Amygdala (tissue), 56 donors: Measurements from ENCODE around the gene BMP6.
A peak's percentile ranks its signal among the peaks of the same experiment; 100 is the strongest.

ENCODE experiments used
- DNase-seq, 56 donors: peaks; one replicate each; lab custom pipeline; 2025; lab: John Stamatoyannopoulos, UW

Gene BMP6

DNA sequence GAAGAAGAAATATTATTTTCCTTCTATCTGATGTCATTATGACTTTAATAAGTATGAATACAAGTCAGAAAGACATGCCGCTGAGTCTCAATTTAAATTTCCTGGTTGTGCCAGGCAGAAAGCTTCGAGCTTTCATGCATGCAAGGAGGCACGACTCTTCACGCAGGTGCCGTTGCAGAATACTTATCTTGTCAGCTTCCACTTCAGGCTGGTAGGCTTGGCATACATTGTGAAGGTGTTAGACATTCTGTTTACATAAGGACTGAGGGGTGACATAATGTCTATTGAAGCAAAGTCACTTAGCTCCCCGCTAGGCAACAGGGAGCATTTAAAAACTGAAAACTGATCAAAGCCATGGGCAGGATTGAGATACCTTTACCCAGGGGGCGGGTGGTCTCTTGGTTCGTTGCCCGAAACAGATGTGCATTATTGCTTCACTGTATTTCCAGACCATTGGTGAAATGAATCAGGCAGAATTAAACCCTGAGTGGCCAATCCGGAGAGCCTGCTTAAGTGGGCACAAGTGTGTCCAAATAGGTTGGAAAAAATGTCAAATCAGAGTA lies 16.4 kb downstream of the BMP6 start:
- DNase-seq: no peak

- DNase-seq: no peak
Measured at GRCh38 chr6:7745942-7746341, 20.0 kb downstream of the BMP6 start.

DNA sequence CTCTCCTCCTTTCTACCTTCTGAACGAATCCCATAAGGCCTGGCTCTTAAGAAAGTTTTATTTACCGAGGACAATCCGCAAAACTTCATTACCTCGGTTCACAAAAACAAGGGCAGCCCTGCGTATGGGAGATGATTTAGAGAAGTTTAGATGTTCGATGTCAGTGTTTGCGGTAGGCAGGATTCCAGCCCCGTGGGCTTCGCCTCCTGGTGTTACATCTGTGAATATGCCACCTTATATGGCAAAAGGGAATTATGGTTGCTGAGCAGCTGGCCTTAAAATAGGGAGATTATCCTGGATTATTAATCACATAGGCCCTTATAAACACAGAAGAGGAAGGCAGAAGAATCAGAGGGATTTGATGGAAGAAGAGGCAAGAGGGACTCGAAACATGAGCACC lies 21.1 kb downstream of the BMP6 start:
- DNase-seq: no peak

GRCh38 chr6:7747433-7747832 lies 21.5 kb downstream of the BMP6 start:
- DNase-seq: no peak

GRCh38 chr6:7747901-7748504 lies 22.1 kb downstream of the BMP6 start:
- no peak for DNase-seq

DNA sequence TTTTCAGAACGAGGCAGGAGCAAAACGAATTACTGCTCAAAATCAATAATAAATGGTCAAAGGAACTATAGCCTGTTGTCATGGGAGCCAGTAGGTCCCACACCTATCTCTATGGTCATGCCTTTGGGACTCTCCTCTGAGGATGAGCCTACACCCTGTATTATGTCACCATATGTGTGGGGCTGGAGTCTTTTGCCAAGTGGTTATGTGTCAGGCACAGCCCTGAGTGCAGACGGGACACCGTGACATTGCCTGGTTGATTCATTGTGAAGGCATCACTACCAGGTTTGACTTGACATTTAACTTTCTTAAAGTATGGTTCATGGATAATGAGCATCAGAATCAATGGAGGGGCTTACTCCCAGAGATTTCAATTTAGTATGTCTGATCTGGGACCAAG lies 23.6 kb downstream of the BMP6 start:
- no peak for DNase-seq

DNA sequence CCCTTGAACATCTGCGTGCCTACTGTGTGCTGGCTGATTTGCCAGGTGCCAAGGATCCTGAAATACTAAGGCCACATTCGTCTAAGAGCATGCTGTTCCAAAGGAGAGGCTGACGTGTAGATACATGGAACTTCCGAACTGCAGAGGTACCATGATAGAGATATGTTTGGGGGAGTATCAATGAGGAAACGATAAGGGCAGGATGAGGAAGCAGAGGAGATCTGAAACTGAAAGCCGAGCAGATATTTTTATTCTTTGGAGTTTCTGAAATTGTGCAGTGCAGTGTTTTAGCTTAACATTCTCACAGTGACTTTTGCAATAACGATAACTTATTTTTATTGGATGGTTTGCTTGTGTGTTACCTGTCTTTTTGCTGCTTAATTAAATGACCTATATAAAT lies 24.3 kb downstream of the BMP6 start:
- no peak for DNase-seq

GRCh38 chr6:7758456-7758855 lies 32.6 kb downstream of the BMP6 start:
- no peak for DNase-seq

- no peak for DNase-seq
Measured at GRCh38 chr6:7759320-7759719, 33.4 kb downstream of the BMP6 start.

- DNase-seq: no peak
Measured at GRCh38 chr6:7761051-7761450, 35.2 kb downstream of the BMP6 start.

GRCh38 chr6:7762760-7763159 lies 36.9 kb downstream of the BMP6 start:
- DNase-seq: no peak

DNA sequence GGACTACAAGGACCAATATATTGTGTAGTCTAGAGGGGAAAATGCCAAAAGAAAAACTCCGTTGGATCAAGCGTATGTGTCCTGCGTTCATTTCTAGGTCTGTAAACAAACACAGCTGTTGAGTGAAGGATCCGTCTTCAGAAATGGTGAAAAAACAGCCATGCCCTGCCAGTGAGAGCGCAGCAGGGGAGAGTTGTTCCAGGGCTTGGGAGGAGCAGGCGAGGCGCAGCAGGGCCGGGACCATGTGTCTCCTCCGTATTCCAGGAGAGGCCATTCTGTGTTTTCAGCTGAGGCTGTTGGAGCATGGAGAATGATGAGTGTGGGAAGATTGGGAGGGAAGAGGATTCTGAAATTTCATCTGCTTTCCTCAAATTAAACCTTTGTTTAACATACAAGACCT lies 38.0 kb downstream of the BMP6 start:
- DNase-seq: no peak

GRCh38 chr6:7765575-7766325 lies 39.9 kb downstream of the BMP6 start:
- no peak for DNase-seq

- no peak for DNase-seq
Measured at GRCh38 chr6:7769702-7770101, 43.8 kb downstream of the BMP6 start.

GRCh38 chr6:7770111-7770510 lies 44.2 kb downstream of the BMP6 start:
- no peak for DNase-seq

DNA sequence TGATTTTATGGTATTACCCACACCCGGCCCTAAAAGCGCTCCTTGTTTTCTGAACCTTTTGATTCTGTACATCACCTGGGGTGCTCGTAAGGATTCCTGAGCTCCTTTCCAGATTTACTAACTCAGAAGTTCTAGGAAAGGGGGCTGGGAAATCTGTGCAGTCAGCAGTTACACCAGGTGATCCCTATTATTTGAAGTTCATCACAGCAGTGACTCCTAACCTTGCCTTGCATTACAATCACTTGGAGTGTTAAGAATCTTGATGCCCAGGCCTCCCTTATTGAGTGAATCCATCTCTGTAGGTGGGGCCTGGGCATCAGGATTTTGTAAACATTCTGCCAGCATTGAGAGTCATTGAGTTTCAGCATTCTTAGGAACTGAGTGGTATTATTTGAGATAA lies 44.7 kb downstream of the BMP6 start:
- no peak for DNase-seq

DNA sequence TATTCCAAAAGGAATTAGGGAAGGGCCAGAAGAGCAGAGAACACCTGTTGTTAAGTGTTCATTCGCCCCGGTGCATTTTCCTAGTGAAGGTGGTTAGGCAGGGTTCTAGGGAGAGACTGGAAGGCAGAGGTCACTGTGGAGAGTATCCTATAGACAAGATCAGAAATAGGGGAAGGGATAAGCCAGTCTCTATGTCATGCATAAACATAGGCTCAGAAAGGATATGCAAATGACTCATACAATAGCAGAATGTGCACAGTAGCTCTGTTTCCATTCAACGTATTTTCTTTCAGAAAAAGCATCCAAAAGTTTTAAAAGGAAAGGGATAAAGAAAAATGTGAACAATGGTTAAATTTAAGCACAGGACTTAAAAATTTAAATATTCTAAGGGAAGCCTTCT lies 47.4 kb downstream of the BMP6 start:
- DNase-seq: no peak

GRCh38 chr6:7773914-7774313 lies 48.0 kb downstream of the BMP6 start:
- DNase-seq: no peak

DNA sequence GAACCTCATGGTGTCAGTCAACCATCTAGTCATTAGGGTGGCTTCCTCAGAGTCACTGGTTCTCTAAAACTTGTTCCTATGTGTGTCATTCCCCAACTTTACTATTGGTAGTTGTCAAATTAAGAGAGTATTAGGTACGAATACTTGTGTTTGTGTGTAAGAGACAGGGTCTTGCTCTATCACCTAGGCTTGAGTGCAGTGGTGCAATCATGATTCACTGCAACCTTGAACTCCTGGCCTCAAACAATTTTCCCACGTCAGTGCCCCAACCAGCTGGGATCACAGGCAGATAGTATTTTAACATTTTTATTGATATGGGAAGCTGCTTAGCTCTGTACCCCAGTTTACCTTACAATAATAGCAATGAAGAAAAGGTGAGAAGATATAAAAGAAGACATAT lies 50.6 kb downstream of the BMP6 start:
- no peak for DNase-seq

- no peak for DNase-seq
Measured at GRCh38 chr6:7777074-7777473, 51.2 kb downstream of the BMP6 start.

- DNase-seq: no peak
Measured at GRCh38 chr6:7781240-7781639, 55.3 kb downstream of the BMP6 start.

- DNase-seq: peak in 2 of 56 donors; percentile 1
Measured at GRCh38 chr6:7784248-7784647, 58.3 kb downstream of the BMP6 start.
